ENCODE data around the gene CDHR1.

The CDHR1 gene

DNA sequence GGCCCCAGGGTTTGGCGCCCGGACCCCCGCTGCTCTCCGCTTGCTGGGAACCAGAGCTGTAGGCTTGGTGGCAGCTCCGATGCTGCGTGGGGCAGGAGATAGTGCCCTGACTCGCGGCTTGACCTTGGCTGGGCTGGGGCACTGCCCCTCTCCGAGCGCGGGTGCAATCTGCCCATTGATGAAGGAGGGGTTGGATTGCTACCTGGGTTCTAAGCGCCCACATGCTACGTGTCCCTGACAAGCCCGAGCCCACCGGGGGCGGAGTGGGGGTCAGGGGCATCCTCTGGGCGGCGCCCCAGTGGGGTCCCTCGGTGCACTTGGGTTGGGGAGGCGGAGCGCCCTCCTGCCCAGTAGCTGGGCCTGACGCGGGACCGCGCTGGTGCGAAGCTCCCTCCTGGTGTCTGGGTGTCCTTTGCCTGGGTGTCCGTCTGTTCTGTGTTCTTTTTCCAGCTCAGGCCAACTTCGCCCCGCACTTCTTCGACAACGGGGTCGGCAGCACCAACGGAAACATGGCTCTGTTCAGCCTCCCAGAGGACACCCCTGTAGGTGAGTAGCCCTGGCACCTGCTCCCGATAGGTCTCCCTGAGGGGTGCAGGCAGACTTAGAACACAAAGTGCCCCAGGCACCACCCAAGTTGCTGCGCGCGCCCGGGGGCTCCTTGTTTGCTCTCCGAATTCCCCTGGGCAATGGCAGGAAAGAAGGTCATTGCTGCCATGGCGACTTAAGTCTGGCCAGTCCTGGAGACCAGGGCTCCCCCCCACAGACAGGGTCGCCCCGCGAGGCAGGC lies 900 bp downstream of the CDHR1 start:
- DNase-seq (ENCODE audit: low read depth) = no peak
- no peak overlapping the region for H3K4me3 ChIP-seq (ENCODE audit: low read depth, low read length)
- TF ChIP-seq, protein P1, sequence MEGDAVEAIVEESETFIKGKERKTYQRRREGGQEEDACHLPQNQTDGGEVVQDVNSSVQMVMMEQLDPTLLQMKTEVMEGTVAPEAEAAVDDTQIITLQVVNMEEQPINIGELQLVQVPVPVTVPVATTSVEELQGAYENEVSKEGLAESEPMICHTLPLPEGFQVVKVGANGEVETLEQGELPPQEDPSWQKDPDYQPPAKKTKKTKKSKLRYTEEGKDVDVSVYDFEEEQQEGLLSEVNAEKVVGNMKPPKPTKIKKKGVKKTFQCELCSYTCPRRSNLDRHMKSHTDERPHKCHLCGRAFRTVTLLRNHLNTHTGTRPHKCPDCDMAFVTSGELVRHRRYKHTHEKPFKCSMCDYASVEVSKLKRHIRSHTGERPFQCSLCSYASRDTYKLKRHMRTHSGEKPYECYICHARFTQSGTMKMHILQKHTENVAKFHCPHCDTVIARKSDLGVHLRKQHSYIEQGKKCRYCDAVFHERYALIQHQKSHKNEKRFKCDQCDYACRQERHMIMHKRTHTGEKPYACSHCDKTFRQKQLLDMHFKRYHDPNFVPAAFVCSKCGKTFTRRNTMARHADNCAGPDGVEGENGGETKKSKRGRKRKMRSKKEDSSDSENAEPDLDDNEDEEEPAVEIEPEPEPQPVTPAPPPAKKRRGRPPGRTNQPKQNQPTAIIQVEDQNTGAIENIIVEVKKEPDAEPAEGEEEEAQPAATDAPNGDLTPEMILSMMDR (conservative IDR thresholded peaks at IDR 0.05; ENCODE audit: low read depth, low read length) = no peak

DNA sequence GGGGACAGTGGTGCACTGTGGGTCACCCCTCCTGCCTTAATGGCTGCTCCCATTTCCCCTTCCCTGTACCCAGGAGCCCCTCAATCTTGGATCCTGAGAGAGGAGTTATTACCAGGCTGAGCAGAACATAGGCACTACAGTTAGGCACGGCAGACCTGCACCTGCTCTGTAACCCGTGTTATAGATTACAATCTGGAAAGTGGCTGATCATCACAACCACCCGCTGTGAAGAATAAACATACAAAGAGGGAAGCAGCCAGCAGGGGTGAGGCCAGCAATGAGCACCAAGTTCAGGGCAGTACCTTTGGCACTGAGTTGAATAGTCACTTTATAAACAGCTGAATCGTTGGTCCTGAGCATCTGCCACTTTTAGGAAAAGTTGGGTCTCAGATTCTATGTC lies 1.7 kb downstream of the CDHR1 start:
- no peak overlapping the region for H3K4me3 ChIP-seq (ENCODE audit: low read depth, low read length)
- no peak for DNase-seq (ENCODE audit: low read depth)
- TF ChIP-seq, protein P1 (conservative IDR thresholded peaks at IDR 0.05; ENCODE audit: low read depth, low read length) = no peak

DNA sequence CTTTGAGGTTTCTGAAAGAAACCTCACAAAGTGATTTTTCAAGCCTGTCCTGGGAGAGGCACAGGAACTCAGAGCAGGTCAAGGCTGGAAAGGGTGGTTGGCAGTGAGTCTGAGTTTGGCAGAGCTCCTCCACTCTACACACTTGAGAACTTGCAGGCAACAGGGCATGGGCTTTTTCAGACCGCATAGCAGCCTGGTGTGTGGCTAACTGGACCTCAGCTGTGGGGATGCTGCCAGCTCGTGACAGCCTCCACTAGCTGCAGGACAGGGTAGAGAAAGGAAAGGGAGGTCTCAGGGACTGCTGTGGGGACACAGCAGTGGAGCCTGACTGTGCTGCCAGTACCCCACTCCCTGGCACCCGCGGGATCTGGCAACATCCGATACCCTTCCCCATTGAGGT lies 2.6 kb downstream of the CDHR1 start:
- TF ChIP-seq, protein P1 (conservative IDR thresholded peaks at IDR 0.05; ENCODE audit: low read depth, low read length) = no peak
- DNase-seq (ENCODE audit: low read depth) = no peak
- no peak overlapping the region for H3K4me3 ChIP-seq (ENCODE audit: low read depth, low read length)

- H3K4me3 ChIP-seq (ENCODE audit: low read depth, low read length) = no peak overlapping the region
These were observed 3.3 kb downstream of the CDHR1 start for GRCh38 chr10:84197643-84198042.

DNA sequence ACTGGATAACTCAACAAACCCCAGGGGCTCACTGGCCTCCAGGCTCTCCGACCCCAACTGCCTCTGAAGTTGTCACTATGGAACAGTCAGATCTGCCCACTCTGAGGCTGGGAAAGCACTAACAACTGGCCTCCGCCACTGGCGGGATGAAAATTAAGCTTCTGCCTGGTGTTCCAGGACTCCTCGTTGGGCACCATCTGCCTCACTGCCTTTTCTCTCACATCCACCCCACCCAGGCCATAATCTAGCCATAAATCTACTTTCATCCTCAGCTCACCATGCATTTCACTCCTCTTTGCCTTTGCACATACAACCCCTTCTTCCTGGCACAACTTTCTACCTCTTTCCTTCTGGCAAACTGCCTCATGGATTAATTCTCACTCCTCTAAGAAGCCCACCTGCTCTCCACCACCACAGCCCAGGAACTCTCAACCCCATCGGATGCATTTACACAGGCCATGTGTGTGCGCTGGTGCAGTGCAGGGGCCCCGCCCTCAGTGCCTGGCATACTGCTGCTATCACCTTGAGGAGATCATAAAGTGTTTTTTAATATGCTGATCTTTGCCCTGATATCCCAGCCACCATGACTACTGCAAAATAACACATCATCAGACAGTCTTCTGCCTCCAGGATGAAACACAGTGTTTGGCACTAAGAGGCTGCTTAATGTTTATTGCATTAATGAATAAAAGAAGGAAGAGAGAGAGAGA lies 4.0 kb downstream of the CDHR1 start:
- no peak overlapping the region for H3K4me3 ChIP-seq (ENCODE audit: low read depth, low read length)
- no peak for DNase-seq (ENCODE audit: low read depth)
- TF ChIP-seq, protein P1 (conservative IDR thresholded peaks at IDR 0.05; ENCODE audit: low read depth, low read length) = no peak

More at GRCh38 chr10:84197643-84198042, 3.3 kb downstream of the CDHR1 start:
- DNase-seq (ENCODE audit: low read depth) = no peak
- TF ChIP-seq, protein P1 (conservative IDR thresholded peaks at IDR 0.05; ENCODE audit: low read depth, low read length) = no peak

DNA sequence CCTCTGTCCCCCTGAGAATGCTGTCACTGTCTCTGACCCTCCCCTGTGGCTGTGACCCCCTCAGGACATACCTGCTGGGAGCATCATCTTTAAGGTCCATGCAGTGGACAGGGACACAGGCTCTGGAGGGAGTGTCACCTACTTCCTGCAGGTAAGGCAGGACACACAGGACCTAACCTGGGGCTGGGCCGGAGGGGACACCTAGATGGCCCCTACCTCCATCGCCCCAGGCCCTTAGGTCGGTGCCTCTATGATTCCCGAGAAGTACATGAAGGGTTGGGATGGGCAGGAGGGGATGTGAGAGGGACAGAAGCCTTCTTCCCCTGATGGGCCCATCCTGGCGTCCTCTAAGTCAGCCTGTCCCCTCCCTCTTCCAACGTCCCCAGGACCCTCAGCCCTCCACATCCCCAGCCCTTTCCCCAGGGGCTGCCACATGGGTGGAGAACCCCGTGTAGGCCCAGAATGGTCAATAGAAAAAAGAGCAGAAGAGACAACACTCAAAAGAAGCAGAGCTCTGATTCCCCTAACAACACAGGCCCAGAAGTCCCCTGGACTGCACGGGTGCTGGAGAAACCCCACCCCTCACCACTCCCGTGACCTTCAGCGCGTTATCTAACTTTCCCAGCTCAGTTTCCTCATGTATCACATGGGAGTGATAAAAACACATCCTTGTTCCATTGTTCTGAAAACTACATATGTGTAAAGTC lies 6.4 kb downstream of the CDHR1 start:
- TF ChIP-seq, protein P1 (conservative IDR thresholded peaks at IDR 0.05; ENCODE audit: low read depth, low read length) = no peak
- no peak overlapping the region for H3K4me3 ChIP-seq (ENCODE audit: low read depth, low read length)
- DNase-seq (ENCODE audit: low read depth) = no peak

Data from choroid plexus epithelial cell (primary cell).